Measurements from ENCODE around the gene SELENOH.

Gene SELENOH

GRCh38 chr11:57781529-57781943 lies 40.2 kb downstream of the SELENOH start:
- DNase-seq (ENCODE audit: low spot score) = no peak

- no peak for DNase-seq (ENCODE audit: low spot score)
These were observed 43.8 kb downstream of the SELENOH start for GRCh38 chr11:57785072-57785471.

GRCh38 chr11:57786436-57786835 lies 45.1 kb downstream of the SELENOH start:
- no peak for DNase-seq (ENCODE audit: low spot score)

- no peak for DNase-seq (ENCODE audit: low spot score)
These were observed 45.8 kb downstream of the SELENOH start for GRCh38 chr11:57787006-57787604.

- DNase-seq (ENCODE audit: low spot score) = peak; percentile 80
These were observed 46.8 kb downstream of the SELENOH start for GRCh38 chr11:57787920-57788702.

GRCh38 chr11:57788703-57789088 lies 47.4 kb downstream of the SELENOH start:
- no peak for DNase-seq (ENCODE audit: low spot score)

GRCh38 chr11:57791321-57792059 lies 50.2 kb downstream of the SELENOH start:
- DNase-seq (ENCODE audit: low spot score) = no peak

- no peak for DNase-seq (ENCODE audit: low spot score)
These were observed 50.8 kb downstream of the SELENOH start for GRCh38 chr11:57792060-57792541.

GRCh38 chr11:57792870-57793269 lies 51.6 kb downstream of the SELENOH start:
- DNase-seq (ENCODE audit: low spot score) = peak; percentile 90

Data from HuH-7 (cell line).